IMR-90 (cell line): ENCODE results near the gene PNP. TPM values are rescaled to one million over a fixed set of nuclear protein-coding genes. Genes with fewer than 3 reads are reported as not detected.

Experiments used
- ATAC-seq: fragments of 200-7000 bp; cut with Tn5 transposase; 2 replicates; pipeline ENCODE4 v1.9.1; 2020; ENCODE audit warnings: low read depth, mild to moderate bottlenecking, moderate library complexity
- BruUV-seq: library from RNA; stranded (reverse); fragments of 400-500 nt; replicated peaks from 2 replicates; lab custom pipeline; 2021; lab: Mats Ljungman, UMichigan
- CTCF ChIA-PET: fragments of 300-600 bp; formaldehyde crosslinking; extraction: SDS; loops from one replicate; lab custom pipeline; 2021; ENCODE audit warnings: antibody characterized with exemption; lab: Yijun Ruan, JAX
- POLR2A ChIA-PET: fragments of 300-600 bp; sonication (Branson Sonifier 250); formaldehyde crosslinking; loops from one replicate; lab custom pipeline; 2022; ENCODE audit warnings: antibody characterized with exemption; ENCODE audit not compliant: unreplicated experiment; lab: Charles Lee
- DNase-seq: peaks from one replicate; pipeline ENCODE4 v3.0.0; 2013
- H2AFZ ChIP-seq: replicated peaks from 2 replicates; pipeline ENCODE3; 2013; ENCODE audit warnings: low read length, mild to moderate bottlenecking; ENCODE audit not compliant: poor library complexity
- H2AK5ac ChIP-seq: 2 replicates; pipeline ENCODE4 v1.6.1; 2013; ENCODE audit warnings: low read depth, low read length, inconsistent platforms
- H2AK9ac ChIP-seq: replicated peaks from 2 replicates; pipeline ENCODE3; 2013; ENCODE audit warnings: mild to moderate bottlenecking, low read depth, low read length, moderate library complexity; ENCODE audit not compliant: poor library complexity
- H2BK120ac ChIP-seq: 2 replicates; pipeline ENCODE4 v1.6.1; 2013; ENCODE audit warnings: low read depth, low read length, inconsistent platforms
- H2BK15ac ChIP-seq: 3 replicates; pipeline ENCODE4 v1.6.1; 2013; ENCODE audit warnings: low read depth, low read length, inconsistent platforms
- H2BK20ac ChIP-seq: 2 replicates; pipeline ENCODE4 v1.6.1; 2013; ENCODE audit warnings: low read depth, mild to moderate bottlenecking, inconsistent platforms, low read length, moderate library complexity
- H2BK5ac ChIP-seq: 2 replicates; pipeline ENCODE4 v1.6.1; 2013; ENCODE audit warnings: mild to moderate bottlenecking, low read depth, low read length, inconsistent platforms; ENCODE audit not compliant: poor library complexity, severe bottlenecking
- H3K14ac ChIP-seq: replicated peaks from 2 replicates; pipeline ENCODE4 v1.6.1; 2013; ENCODE audit warnings: low read depth, low read length, inconsistent platforms
- H3K18ac ChIP-seq: 2 replicates; pipeline ENCODE4 v1.6.1; 2013; ENCODE audit warnings: low read depth, low read length, control low read depth
- H3K23ac ChIP-seq: 2 replicates; pipeline ENCODE4 v1.6.1; 2013; ENCODE audit warnings: low read depth, low read length, inconsistent platforms
- H3K27ac ChIP-seq: 2 replicates; pipeline ENCODE4 v1.5.1; 2013; ENCODE audit warnings: mild to moderate bottlenecking, control low read depth, low read length; ENCODE audit not compliant: insufficient read depth
- H3K27me3 ChIP-seq: 2 replicates; pipeline ENCODE4 v1.6.1; 2013; ENCODE audit warnings: low read length; ENCODE audit not compliant: control insufficient read depth, insufficient read depth
- H3K36me3 ChIP-seq: 2 replicates; pipeline ENCODE4 v1.6.1; 2013; ENCODE audit warnings: low read length, mixed read lengths; ENCODE audit not compliant: control insufficient read depth, insufficient read depth
- H3K4ac ChIP-seq: 2 replicates; pipeline ENCODE4 v1.6.1; 2013; ENCODE audit warnings: low read depth, low read length, inconsistent platforms
- H3K4me1 ChIP-seq: 2 replicates; pipeline ENCODE4 v1.6.1; 2013; ENCODE audit warnings: low read length, mixed read lengths; ENCODE audit not compliant: control insufficient read depth, insufficient read depth
- H3K4me2 ChIP-seq: 2 replicates; pipeline ENCODE4 v1.6.1; 2013; ENCODE audit warnings: low read depth, mild to moderate bottlenecking, control low read depth, low read length, moderate library complexity
- H3K4me3 ChIP-seq: 2 replicates; pipeline ENCODE4 v1.5.1; 2013; ENCODE audit warnings: low read depth, mild to moderate bottlenecking, control low read depth, low read length, moderate library complexity; ENCODE audit not compliant: insufficient read depth
- H3K56ac ChIP-seq: 2 replicates; pipeline ENCODE4 v1.6.1; 2013; ENCODE audit warnings: low read length, inconsistent platforms; ENCODE audit not compliant: insufficient read depth; ENCODE audit errors: extremely low read depth
- H3K79me1 ChIP-seq, 2 experiments: 2 replicates each; pipeline ENCODE4 v1.6.1; 2013; ENCODE audit warnings: low read length in 2 of 2, inconsistent platforms in 1 of 2, low read depth in 1 of 2
- H3K9ac ChIP-seq: 2 replicates; pipeline ENCODE4 v1.6.1; 2013; ENCODE audit warnings: low read depth, low read length, control low read depth
- H3K9me1 ChIP-seq: 2 replicates; pipeline ENCODE4 v1.6.1; 2013; ENCODE audit warnings: low read length, inconsistent platforms; ENCODE audit not compliant: insufficient read depth
- H3K9me3 ChIP-seq: 2 replicates; pipeline ENCODE4 v1.6.1; 2013; ENCODE audit warnings: low read length; ENCODE audit not compliant: control insufficient read depth, insufficient read depth
- H4K20me1 ChIP-seq: 2 replicates; pipeline ENCODE4 v1.6.1; 2013; ENCODE audit warnings: low read length, inconsistent platforms; ENCODE audit not compliant: insufficient read depth
- H4K5ac ChIP-seq: 2 replicates; pipeline ENCODE4 v1.6.1; 2013; ENCODE audit warnings: mild to moderate bottlenecking, low read depth, low read length, control low read depth
- H4K8ac ChIP-seq, 2 experiments: 2 replicates each; pipeline ENCODE4 v1.6.1; 2013; ENCODE audit warnings: low read depth in 2 of 2, low read length in 2 of 2, control low read depth in 1 of 2, inconsistent platforms in 1 of 2
- H4K91ac ChIP-seq: 2 replicates; pipeline ENCODE4 v1.6.1; 2013; ENCODE audit warnings: low read depth, low read length, inconsistent platforms; ENCODE audit not compliant: insufficient read depth
- MXI1 ChIP-seq: IDR thresholded peaks from 2 replicates; pipeline ENCODE4 v1.6.1; 2012; ENCODE audit warnings: low read depth, mild to moderate bottlenecking, low read length, moderate library complexity, borderline replicate concordance
- RFX5 ChIP-seq: IDR thresholded peaks from 2 replicates; pipeline ENCODE4 v1.8.0; 2012; ENCODE audit warnings: low read depth, mild to moderate bottlenecking, low read length, moderate library complexity
- WGBS, 2 experiments: methylation state at CpG; one replicate each; pipeline versions ENCODE4 v1.1.5 to v1.1.7; 2013; ENCODE audit warnings: missing lambda C conversion rate in 2 of 2; ENCODE audit not compliant: insufficient read length in 1 of 2; ENCODE audit errors: extremely low coverage in 2 of 2; 5-methylcytosine and 5-hydroxymethylcytosine counted together
- dilution Hi-C: fragments of 300-500 bp; cut with HindIII; formaldehyde crosslinking; loops from one replicate; pipeline ENCODE4 v1.14.3; 2018; ENCODE audit warnings: low sequenced_read_pairs; ENCODE audit not compliant: unreplicated experiment
- in situ Hi-C: fragments of 300-500 bp; cut with MboI; formaldehyde crosslinking; loops from 3 replicates; pipeline ENCODE4 v1.14.3; 2019; ENCODE audit warnings: low sequenced_read_pairs, inconsistent platforms, mixed read lengths
- intact Hi-C: fragments of 100-400 bp; cut with micrococcal nuclease; formaldehyde crosslinking; loops from 2 replicates; pipeline ENCODE4 v1.10.0; 2022
- polyA plus RNA-seq, 3 experiments: library from polyadenylated mRNA; depleted of rRNA; stranded (reverse); fragments of >200 nt; gene quantifications; 2 replicates each; pipeline ENCODE4 v1.2.3, GENCODE V29; 2012; ENCODE audit warnings: low replicate concordance in 1 of 3
- total RNA-seq: library from RNA; depleted of rRNA; stranded (reverse); fragments of >200 nt; gene quantifications from 2 replicates; pipeline ENCODE4 v1.2.3, GENCODE V29; 2012
- TF ChIP-seq, protein P1 (sequence below): fragments of 150-350 bp; IDR thresholded peaks from 2 replicates; pipeline ENCODE4 v1.6.1; 2016; ENCODE audit warnings: low read depth, mild to moderate bottlenecking, low read length, moderate library complexity, borderline replicate concordance
- TF ChIP-seq, protein P2 (sequence below): fragments of 150-350 bp; IDR thresholded peaks from 2 replicates; pipeline ENCODE4 v1.6.1; 2017; ENCODE audit warnings: mild to moderate bottlenecking, antibody characterized with exemption, low read length, low read depth

PNP gene
- total and polyA plus RNA-seq, 2 of the 4 experiments (the other 2 are of a cell fraction), result 53.4 to 68.8 TPM

DNA sequence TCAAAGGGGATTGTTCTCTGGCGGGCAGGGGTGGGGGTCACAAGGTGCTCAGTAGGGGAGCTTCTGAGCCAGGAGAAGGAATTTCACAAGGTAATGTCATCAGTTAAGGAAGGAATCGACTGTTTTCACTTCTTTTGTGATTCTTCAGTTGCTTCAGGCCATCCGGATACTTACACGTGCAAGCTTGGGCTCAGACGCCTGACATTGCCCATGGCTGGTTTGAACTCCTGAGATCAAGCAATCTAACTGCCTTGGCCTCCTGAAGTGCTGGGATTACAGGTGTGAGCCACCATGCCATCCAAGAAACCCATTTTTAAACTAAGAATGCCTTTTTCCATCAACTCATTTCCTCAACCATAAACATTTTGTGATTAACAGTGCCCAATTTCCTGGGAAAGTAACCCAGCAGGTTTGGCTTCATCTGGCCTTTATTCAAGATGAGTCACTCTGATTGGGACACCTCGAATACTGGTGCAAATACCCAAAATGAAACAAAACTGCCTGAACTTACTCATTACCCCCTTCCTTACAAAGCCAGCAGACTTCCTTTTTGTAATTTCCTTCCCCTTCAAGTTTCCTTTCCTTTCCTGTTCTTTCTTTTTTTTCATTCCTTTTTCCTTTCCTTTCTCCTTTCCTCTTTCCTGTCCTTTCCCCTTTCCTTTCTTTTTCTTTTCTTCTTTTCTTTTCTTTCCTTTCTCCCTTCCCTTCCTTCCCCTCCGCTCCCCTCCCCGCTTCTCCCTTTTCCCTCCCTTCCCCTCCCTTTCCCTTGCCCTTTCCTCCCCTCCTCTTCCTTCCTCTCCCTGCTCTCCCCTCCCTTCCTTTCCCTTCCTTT, 25.9 kb downstream of the PNP start:
- Histone ChIP-seq H3K9me1 (no peaks in the 10 kb centered on the region), H3K27ac (no peak overlapping the region), H4K5ac (no peak overlapping the region), H2BK120ac (no peak overlapping the region), H3K27me3 (no peaks in the 10 kb centered on the region), H2AK5ac (no peak overlapping the region), H3K9ac (no peak overlapping the region), H3K4ac (no peak overlapping the region), H3K14ac (no peak overlapping the region), H3K56ac (no peak overlapping the region), H4K8ac (no peak overlapping the region), H4K91ac (no peak overlapping the region), H3K79me1 (no peaks in the 10 kb centered on the region), H3K9me3 (no peaks in the 10 kb centered on the region), H2BK5ac (no peak overlapping the region), H3K4me1 (no peaks in the 10 kb centered on the region; the same call in 1 of the 2 replicates), H2BK20ac (no peak overlapping the region), H3K36me3 (no peaks in the 10 kb centered on the region), H3K18ac (no peak overlapping the region), H3K4me2 (no peak overlapping the region), H4K20me1 (no peaks in the 10 kb centered on the region), H2BK15ac (no peak overlapping the region), H2AK9ac (no peak overlapping the region), H2AFZ (no peak overlapping the region), H3K23ac (no peak overlapping the region), H3K4me3 (no peak overlapping the region)
- no peak for ATAC-seq
- no TSS peak for BruUV-seq
- DNase-seq, result peak; percentile 53
- WGBS, 2 experiments, result 91% methylated on average over 2 of the region's 8 CpGs; no CpG with 5 or more reads in 1 of the 2 experiments
- dilution Hi-C loops (no loop called here), intact Hi-C loops (no loop called here), in situ Hi-C loops (no loop called here)
- ChIA-PET POLR2A (no interaction called here), CTCF (no interaction called here)
- TF ChIP-seq, protein P1, sequence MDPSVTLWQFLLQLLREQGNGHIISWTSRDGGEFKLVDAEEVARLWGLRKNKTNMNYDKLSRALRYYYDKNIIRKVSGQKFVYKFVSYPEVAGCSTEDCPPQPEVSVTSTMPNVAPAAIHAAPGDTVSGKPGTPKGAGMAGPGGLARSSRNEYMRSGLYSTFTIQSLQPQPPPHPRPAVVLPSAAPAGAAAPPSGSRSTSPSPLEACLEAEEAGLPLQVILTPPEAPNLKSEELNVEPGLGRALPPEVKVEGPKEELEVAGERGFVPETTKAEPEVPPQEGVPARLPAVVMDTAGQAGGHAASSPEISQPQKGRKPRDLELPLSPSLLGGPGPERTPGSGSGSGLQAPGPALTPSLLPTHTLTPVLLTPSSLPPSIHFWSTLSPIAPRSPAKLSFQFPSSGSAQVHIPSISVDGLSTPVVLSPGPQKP, result no peak
- TF ChIP-seq MXI1, result no peak
- TF ChIP-seq, protein P2, sequence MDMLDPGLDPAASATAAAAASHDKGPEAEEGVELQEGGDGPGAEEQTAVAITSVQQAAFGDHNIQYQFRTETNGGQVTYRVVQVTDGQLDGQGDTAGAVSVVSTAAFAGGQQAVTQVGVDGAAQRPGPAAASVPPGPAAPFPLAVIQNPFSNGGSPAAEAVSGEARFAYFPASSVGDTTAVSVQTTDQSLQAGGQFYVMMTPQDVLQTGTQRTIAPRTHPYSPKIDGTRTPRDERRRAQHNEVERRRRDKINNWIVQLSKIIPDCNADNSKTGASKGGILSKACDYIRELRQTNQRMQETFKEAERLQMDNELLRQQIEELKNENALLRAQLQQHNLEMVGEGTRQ, result no peak
- no peak for TF ChIP-seq RFX5
